Neural cell (in vitro differentiated cells): Measurements from ENCODE around the gene KRT74.

Experiments
- CTCF ChIP-seq: fragments of 450-650 bp; IDR thresholded peaks from 2 replicates; pipeline ENCODE4 v1.5.1; 2014; ENCODE audit warnings: antibody characterized with exemption, mild to moderate bottlenecking, moderate library complexity; ENCODE audit not compliant: poor library complexity, severe bottlenecking
- EP300 ChIP-seq: fragments of 450-650 bp; conservative IDR thresholded peaks from 2 replicates; pipeline ENCODE4 v1.6.1; 2014; ENCODE audit warnings: antibody characterized with exemption, mild to moderate bottlenecking, moderate library complexity; ENCODE audit not compliant: poor library complexity, severe bottlenecking
- EZH2 ChIP-seq: fragments of 200-600, 300-800 bp; shearing (Covaris generic), sonication (generic); IDR thresholded peaks from 2 replicates; pipeline ENCODE4 v1.6.1; 2014; ENCODE audit warnings: antibody characterized with exemption, low read length, borderline replicate concordance, mild to moderate bottlenecking; ENCODE audit not compliant: insufficient read depth, poor library complexity, severe bottlenecking
- MXI1 ChIP-seq: fragments of 450-650 bp; conservative IDR thresholded peaks from 2 replicates; pipeline ENCODE4 v1.6.1; 2014; ENCODE audit warnings: antibody characterized with exemption, mild to moderate bottlenecking; ENCODE audit not compliant: poor library complexity, severe bottlenecking
- POLR2AphosphoS5 ChIP-seq: IDR thresholded peaks from 2 replicates; pipeline ENCODE4 v1.6.1; 2012
- RAD21 ChIP-seq: fragments of 450-650 bp; conservative IDR thresholded peaks from 2 replicates; pipeline ENCODE4 v1.6.1; 2014; ENCODE audit warnings: antibody characterized with exemption, mild to moderate bottlenecking, moderate library complexity
- REST ChIP-seq: IDR thresholded peaks from 2 replicates; pipeline ENCODE4 v1.6.1; 2012; ENCODE audit warnings: borderline replicate concordance
- SMC3 ChIP-seq: fragments of 450-650 bp; conservative IDR thresholded peaks from 2 replicates; pipeline ENCODE4 v1.6.1; 2014; ENCODE audit warnings: antibody characterized with exemption, mild to moderate bottlenecking, moderate library complexity; ENCODE audit not compliant: poor library complexity
- TAF1 ChIP-seq: IDR thresholded peaks from 2 replicates; pipeline ENCODE4 v1.6.1; 2012; ENCODE audit warnings: low read depth

- TF ChIP-seq CTCF (no peak), EZH2 (no peak), POLR2AphosphoS5 (no peak), EP300 (no peak), MXI1 (no peak), REST (no peak), SMC3 (no peak), RAD21 (no peak), TAF1 (no peak)
These were observed 26.8 kb upstream of the KRT74 start for GRCh38 chr12:52600475-52600874.
